GM21786 (cell line): ENCODE measurements around the gene SEMA5B.

Experiments used
- ATAC-seq: cut with Tn5 transposase; IDR thresholded peaks from one replicate; pipeline ENCODE4 v1.9.1; 2021; ENCODE audit not compliant: unreplicated experiment

SEMA5B gene, protein sequence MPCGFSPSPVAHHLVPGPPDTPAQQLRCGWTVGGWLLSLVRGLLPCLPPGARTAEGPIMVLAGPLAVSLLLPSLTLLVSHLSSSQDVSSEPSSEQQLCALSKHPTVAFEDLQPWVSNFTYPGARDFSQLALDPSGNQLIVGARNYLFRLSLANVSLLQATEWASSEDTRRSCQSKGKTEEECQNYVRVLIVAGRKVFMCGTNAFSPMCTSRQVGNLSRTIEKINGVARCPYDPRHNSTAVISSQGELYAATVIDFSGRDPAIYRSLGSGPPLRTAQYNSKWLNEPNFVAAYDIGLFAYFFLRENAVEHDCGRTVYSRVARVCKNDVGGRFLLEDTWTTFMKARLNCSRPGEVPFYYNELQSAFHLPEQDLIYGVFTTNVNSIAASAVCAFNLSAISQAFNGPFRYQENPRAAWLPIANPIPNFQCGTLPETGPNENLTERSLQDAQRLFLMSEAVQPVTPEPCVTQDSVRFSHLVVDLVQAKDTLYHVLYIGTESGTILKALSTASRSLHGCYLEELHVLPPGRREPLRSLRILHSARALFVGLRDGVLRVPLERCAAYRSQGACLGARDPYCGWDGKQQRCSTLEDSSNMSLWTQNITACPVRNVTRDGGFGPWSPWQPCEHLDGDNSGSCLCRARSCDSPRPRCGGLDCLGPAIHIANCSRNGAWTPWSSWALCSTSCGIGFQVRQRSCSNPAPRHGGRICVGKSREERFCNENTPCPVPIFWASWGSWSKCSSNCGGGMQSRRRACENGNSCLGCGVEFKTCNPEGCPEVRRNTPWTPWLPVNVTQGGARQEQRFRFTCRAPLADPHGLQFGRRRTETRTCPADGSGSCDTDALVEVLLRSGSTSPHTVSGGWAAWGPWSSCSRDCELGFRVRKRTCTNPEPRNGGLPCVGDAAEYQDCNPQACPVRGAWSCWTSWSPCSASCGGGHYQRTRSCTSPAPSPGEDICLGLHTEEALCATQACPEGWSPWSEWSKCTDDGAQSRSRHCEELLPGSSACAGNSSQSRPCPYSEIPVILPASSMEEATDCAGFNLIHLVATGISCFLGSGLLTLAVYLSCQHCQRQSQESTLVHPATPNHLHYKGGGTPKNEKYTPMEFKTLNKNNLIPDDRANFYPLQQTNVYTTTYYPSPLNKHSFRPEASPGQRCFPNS

DNA sequence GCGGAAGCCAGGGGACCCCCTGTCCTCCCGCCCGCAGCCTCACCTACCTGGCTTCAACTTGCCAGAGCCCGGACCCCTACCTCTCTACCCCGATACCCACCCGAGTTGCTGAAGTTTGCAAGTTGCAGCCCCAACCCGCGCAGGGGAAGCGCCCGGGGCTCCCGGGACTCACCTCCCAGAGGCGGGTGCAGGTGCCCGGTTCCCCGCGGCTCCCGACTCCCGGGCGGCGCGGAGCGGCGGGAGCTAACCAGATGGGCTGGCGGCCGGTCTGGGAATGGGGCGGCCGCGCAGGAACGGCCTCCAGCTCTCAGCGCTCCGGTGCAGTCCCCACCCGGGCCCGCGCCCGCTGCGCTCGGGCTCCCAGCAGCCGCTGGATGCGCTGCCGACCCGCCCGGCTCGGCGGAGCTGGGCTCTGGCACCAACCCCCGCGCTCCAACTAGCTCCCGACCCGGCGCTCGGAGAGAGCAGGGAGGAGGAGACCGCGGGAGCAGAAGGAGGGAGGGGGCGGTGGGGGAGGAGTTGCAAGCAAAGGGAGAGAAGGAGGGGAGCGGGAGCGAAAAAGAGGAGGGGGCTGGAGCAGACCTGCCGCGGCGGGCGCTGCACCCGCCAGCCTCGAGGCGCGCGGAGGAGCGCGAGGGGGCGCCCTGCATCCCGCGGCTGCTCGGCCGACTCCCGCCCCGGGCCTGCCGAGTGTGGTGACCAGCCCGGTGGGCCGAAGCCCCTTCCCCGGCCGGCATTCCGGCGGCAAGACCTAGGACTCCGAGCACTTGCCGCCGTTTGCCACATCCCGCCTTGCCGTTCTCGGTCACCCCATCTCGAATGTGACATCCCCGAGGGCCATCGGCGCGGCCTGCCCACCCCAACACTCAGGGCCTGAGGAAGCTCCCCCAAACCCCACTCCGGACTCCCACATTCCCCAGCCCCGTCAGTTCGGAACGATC is at the start of gene SEMA5B:
Gene SEMA5B (minus strand): TSS at position 472 of the 941 bp plus-strand sequence. CDS start 66,500 bp downstream, outside the sequence.
- ATAC-seq, result no peak

DNA sequence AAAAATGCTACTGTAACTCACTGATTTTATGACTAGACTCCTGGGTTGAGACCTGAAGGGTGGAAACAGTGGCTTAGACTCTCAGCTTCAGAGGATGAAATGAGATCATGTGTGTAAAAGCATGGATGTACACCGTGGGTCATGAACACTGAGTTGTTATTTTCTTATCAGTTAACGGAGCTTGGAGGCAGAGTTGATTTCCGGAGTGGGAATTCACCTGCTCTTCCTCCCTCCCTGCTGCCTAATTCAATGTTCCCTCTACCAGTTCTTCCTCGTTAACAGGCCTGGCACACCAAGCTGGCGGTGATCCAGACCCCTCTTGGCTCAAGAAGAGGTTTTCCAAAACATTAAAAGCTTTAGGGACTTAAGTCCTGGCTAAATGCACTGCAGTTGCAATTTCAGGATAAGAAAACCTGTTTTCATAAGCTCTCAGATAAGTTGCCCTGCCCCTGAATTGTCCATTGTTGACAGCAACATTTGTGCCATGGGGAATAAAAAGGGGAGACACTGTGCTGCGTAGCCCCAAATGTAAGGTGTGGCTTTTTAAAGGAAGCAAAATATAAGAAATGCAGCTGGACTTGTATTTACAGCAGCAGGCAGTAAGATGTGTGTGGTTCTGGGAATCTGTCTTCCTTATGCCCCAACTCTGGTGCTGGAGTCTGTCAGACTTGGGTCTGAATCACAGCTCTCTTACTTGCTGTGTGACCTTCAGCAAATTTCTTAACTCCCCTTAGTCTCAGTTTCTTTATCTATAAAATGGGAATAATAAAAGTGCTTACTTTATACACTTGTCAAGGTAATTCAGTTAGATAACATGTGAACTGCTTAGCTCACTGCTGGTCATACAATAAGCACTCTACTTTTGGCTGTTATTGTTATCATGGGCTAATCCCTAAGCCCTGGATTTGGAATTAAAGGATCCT is 49.2 kb upstream of the SEMA5B start:
- ATAC-seq, result no peak

DNA sequence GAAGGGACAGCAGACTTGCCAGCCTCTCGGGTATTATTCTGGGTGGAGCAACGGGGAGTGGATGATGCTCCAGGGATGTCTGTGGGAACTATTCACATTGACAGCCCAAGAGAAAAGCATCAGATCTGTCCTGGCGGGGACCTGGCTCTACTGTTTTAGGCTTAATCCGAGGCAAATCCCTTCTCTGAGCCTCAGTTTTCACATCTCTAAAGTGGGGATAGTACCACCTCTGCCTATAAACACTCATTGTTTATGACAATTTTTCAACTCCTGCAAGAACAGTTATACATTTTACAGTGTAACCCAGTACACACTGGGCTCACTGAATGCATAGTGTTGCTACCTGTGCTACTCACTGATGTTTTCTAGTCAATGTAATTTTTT is 48.5 kb upstream of the SEMA5B start:
- no peak for ATAC-seq

DNA sequence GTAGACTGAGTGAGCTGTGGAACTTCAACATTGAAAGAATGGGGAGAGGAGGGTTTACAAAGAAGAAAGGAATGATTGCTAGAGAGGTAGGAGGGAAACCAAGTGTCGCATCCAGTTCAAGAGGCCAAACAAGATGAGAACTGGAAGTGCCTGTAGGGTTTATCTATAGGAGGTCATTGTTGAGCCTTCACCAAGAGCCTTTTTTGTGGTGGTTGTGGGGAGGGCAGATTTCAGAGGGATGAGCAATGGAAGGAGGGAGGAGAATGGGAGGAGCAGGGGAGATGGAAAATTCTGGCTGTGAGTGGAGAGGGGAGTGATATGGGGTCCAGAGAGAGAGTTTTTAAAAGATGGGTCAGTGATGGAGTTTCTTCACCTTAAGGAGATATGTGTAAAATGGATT is 47.8 kb upstream of the SEMA5B start:
- no peak for ATAC-seq

DNA sequence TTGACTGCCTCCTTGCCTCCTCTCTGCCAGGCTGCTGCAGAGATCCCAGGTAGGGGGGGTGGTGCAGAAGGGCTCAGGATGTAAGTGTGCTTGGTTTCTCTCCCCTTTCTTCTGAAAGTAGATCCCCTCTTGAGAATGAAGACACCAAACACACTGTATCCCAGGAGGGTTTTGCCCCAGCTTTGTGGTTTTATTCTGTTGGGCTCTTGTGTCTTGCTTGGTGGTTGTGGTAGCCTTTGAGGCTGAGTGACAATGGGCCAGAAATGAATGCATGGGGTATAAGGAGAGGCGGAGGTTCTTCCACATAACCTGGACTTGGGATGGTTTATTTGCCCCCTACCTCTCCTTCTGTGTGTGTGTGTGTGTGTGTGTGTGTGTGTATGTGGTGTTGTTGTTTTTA is 45.0 kb upstream of the SEMA5B start:
- ATAC-seq, result no peak

DNA sequence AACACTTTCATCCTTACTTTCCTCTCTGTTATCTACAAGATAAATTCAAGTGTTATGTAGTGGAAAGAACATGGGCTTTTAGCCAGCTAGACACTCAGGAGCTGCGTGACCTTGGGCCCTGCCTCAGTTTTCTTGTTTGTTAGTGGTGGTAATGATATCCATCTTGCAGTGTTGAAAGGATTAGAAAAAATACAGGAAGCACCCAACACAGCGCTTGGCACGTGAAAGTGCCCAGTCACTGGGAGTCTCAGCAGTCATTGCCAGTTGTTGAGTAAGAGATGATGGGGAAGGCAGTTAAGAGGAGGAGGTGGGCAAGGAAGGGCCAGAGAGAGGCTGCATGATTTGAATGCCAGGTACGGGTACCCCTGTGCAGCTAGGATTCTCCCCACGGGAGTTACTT is 44.6 kb upstream of the SEMA5B start:
- no peak for ATAC-seq

DNA sequence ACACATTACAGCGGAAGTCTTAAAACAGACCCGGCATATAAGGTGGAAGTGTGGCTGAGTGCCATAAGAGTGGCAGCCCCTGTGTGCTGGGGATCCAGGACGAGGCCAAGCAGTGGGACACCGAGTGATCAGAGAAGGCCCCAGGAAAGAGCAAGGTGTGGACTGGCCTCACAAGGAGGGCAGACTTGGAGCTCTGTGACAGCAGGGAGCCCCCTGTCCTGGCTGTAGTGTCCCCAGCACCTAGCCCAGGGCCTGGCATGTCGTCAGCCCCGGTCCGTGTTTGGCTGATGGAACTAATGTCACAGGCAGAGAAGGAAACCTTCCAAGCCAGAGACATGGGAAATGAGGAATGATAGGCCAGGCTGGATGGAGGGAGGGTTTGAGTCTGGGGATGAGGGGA is 44.0 kb upstream of the SEMA5B start:
- no peak for ATAC-seq

DNA sequence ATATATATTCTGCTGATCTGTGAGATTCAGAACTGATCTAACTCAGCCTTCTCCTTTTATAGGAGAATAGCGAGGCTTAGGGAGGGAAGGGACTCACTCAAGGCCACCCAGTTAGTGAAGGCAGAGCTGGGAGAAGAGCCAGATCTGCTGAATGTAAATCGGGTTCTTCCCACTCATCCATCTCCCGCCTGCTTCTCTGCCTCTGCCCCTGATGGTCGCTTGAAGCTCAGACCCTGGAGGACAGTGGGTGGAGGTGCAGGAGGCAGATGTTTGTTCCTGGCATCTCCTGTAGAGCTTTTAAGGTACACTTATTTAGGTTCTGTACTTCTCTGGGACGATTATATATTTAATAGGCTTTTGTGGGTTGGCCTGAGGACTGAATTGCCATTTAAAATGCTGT is 43.6 kb upstream of the SEMA5B start:
- ATAC-seq, result no peak

DNA sequence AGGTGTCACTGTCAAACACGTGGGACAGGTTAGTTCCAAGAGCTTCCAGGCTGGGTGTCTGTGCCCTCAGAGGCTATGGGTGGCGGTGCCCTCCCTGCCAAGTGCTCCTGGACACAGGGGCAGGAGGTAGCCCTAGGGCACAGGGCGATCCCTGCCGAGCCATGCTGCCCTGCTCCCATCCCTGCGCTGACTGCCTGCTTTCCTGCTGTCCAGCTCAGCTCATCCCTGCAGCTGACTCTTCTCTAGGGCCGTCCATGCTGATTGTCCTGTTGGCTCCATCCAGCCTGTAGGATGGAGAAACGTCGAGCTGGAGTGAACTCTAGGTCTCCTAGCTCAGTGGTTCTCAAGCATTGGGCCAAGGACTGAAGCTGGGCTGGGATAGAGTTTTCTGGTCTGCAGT is 42.9 kb upstream of the SEMA5B start:
- no peak for ATAC-seq

DNA sequence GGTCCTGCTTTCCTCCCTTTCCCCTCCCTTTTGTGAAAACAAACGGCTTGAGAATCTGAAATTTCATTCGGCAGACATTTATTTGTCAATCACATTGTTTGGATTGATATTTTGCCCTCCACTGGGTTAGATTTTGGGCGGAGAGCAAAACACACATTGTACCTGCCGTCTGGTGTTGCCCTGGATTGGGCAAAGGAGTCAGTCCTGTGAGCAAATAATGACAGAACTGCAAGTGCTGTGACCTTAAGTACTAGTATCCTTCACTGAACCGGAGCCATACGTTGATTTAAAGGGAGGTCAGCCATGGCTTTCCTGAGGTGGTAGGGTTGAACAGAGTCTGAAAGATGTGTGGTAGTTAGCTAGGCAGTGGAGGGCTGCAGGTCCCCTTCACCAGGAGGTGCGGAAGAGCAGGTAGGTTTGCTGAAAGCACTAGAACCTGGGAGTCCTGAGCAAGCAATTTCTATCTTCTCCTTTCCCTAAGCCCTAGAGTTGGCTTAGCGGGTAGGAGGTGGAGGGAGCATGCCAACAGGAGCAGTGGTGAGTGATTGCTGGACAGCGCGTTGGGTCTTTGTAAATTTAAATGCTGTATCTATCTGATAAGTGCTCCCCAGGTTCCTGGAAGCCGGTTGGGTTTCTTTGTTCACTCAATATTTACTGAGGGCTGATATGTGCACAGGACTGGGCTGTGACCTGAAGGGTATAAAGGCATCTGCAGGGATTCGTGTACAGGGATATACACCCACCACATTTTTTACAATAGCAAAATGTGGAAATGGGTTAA is 41.2 kb upstream of the SEMA5B start:
- ATAC-seq, result no peak

DNA sequence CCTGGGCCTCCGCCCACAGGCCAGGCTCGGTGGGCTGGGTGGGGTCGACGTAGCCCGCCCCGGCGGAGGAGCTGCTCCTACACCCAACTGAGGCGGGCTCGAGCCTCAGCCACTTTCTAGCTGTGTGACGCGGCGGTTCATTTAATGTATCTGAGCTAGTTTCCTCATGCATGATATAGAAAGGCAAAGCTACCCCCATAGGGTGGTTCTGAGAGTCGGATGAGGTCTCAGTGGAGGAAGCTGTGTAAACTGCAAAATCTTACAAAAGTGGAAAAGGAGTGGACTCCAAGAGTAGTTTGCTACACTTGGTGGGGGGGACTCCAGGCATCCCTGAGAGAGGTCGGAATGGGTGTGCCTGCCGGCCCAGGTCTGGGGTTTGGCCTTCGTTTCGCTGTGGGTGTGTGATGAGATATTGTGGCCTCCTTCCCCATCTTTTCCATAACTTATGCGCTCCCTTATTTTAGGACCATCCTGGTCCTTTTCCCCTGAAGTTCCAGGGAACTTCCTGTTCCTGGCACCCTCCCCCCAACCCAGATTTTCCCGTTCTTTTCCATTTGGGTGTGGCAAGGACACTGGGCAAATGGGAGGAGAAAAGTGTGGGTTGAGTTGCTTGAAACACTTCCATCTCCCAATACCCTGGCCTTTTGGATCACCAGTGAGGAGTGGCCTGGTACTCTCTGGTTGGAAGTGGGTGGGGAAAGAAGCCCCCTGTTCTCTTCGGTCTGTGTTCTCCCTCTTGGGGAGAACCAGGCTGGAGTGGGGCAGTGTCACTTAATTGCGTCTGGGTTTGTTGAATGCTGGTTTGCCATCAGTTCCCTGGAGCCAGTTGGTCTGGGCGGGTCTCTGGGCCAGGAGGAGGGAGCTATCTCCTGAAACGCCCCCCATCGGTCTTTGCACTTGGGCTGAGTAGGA is 40.4 kb upstream of the SEMA5B start:
- no peak for ATAC-seq

DNA sequence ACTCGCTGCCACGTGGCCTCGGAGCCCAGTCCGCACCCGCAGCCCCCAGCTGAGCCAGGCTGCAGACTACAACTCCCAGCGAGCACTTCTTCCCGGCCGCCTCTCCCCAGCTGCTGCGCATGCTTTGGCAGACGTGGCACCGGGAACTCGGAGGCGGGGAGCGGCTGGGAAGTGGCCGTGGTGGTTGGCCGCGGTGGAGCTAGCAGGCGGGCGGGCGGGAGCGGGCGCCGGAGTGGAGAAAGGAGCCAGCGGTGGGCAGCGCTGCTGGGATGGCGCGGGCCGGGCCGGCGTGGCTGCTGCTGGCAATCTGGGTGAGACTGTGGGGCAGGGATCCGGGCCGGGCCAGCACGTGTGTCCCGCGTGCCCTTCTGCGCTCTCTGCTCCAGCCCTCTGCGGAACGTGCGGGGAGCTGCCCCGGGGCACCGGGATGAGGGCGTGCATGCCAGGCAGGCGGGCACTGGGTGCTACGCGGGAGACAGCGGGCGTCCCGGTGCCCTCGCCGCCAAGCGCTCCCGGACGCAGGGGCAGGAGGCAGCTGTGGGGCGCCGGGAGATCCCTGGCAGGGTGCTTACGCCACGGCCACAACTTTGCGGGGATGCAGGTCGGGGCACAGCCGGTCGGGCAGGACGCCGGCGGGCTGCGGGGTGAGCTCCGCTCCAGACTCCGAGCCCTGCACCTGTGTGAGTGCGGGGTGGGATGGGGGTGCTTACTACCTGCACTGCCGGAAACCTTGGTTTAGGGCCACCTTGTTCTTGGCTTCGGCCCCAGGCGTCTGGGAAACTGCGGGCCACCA is 39.5 kb upstream of the SEMA5B start, which contains the start of gene PDIA5:
Gene PDIA5 (plus strand): TSS at position 130 of the 793 bp plus-strand sequence. CDS start 140 bp downstream, at position 270.
- peak; percentile 83 for ATAC-seq

DNA sequence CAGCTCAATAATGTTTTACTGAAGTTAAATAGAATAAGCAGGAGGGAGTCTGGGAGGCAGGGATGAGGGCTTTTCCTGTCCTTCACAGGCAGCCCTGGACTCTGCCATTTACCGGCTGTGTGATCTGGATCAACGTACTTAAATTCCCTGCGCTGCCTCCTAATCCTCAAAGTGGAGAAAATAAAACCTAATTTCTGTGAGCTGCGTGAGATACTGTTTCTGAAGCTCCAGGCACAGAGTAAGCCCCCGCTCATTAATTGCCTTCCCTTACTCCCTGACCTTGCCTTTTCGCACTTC is 39.0 kb upstream of the SEMA5B start:
- no peak for ATAC-seq

DNA sequence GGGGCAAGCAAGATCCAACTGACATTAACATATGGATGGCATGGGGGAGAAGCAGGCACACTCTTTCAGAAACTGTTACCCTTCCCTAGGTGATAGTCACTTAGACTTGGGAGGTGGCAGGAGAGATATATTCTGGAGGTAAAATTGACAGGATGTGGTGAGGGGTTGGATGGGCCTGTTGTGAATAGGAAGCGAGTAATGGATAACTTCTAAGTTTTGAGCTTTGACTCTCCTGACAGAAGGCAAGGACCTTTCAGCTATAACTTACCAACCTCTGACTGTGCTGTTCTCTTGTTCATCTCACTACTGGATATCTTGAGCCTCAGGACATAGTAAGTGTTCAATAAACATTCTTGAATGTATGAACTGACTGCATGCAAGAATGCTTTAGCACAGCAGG is 37.4 kb upstream of the SEMA5B start:
- no peak for ATAC-seq

DNA sequence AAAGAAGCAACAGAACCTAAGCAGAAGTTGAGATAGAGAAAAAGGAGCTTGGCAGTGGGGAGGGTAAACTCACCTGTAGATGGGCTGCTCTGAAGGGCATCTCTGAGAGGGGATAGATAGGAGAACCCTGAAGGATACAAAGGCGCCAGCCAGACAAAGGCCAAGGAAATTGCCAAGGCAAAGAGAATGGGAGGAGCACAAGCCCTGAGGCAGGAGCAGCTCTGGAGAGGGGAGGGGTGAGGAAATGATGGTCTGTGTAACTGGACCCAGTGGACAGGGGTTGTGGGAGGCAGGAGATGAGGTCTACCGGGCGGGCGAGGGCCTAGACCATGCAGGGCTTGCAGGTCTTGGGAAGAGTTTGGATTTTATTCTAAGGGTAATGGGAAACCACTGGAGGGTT is 36.9 kb upstream of the SEMA5B start:
- ATAC-seq, result no peak

DNA sequence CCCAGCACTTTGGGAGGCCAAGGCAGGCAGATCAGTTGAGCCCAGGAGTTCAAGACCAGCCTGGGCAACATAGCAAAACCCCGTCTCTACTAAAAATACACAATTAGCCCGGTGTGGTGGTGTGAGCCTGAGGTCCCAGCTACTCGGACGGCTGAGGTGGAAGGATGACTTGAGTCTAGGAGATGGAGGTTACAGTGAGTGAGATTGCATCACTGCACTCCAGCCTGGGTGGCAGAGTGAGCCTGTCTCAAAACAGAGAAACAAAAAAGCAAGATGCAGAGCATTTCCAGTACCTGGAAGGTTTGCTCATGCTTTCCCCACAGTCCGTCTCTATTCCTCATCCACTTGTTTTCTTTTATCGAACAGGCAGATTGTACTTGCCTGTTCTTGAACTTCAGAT is 35.5 kb upstream of the SEMA5B start:
- no peak for ATAC-seq

DNA sequence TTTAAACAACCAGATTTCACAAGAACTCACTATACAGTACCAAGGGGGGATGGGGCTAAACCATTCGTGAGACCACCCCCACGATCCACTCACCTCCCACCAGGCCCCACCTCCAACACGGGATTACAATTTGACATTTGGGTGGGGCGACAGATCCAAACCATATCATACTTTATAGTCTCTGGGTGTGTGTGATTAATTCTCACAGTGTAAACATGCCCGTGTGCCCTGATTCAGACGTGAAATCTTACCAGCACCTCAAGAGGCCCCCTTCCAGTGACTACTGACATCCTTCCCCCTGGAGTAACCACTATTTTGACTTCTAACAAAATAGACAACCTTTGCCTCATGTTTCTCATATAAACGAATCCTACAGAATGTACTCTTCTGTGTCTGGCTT is 34.3 kb upstream of the SEMA5B start:
- no peak for ATAC-seq
